ENCODE data around the gene ECHS1. TPM values are rescaled to one million over a fixed set of nuclear protein-coding genes. Genes with fewer than 3 reads are reported as not detected.

ECHS1 gene
- total and polyA plus RNA-seq, 2 of the 8 experiments (the other 6 are each of a cell fraction or from before 2014, with no cell fraction given) = 41.7 to 101 TPM

GRCh38 chr10:133329491-133330202 is 43.5 kb downstream of the ECHS1 start:
- H3K9me3 ChIP-seq (ENCODE audit: insufficient read depth in 2 of 2, low read depth in 1 of 2, low read length in 1 of 2) = peaks cover 0 to 7% of the 10 kb centered on the region in 2 experiments; a peak in 1 of 4 replicates
- no peak overlapping the region for H4K8ac ChIP-seq (ENCODE audit: extremely low read depth, insufficient read depth, low read length)
- no peaks in the 10 kb centered on the region; a peak in 1 of 8 replicates for H3K36me3 ChIP-seq (ENCODE audit: control insufficient read depth in 2 of 4, insufficient read depth in 4 of 4, low read length in 3 of 4)
- 15% methylated on average over 31 of the region's 37 CpGs; no CpG with 5 or more reads in 1 of the 2 experiments for WGBS, 2 experiments (ENCODE audit: extremely low coverage in 1 of 2, insufficient coverage in 1 of 2, insufficient read length in 1 of 2, insufficient replicate concordance in 2 of 2, low coverage in 1 of 2, low lambda C conversion rate in 2 of 2, missing lambda C conversion rate in 1 of 2)
- no peak overlapping the region for H2BK5ac ChIP-seq (ENCODE audit: low read depth, low read length)
- ChIA-PET POLR2A (ENCODE audit: partially characterized antibody) (interaction anchor here (0.8 to 4.3 kb wide), 7 partner anchors 14 to 65 kb away, joined by 3 to 24 read pairs (median 7); partner anchors contain the start of genes FUOM, MTG1 and PRAP1), CTCF (ENCODE audit: partially characterized antibody) (interaction anchor here (0.6 to 5.3 kb wide), 28 partner anchors 9 to 244 kb away, joined by 3 to 57 read pairs (median 4); partner anchors contain the start of genes FUOM and PRAP1)
- no peak overlapping the region for H4K91ac ChIP-seq (replicated peaks; ENCODE audit: insufficient read length, low read length)
- no peak for FAIRE-seq
- peaks cover 22 to 78% (median 65%) of the 10 kb centered on the region in 4 experiments for H3K27me3 ChIP-seq (replicated peaks in 1 of 4; ENCODE audit: control insufficient read depth in 3 of 4, extremely low read depth in 1 of 4, insufficient read depth in 3 of 4, low read length in 3 of 4)
- H3K4me1 ChIP-seq (replicated peaks in 1 of 4; ENCODE audit: control insufficient read depth in 3 of 4, insufficient read depth in 4 of 4, low read length in 3 of 4) = peaks cover 0 to 23% (median 6%) of the 10 kb centered on the region in 4 experiments; a peak in 6 of 7 replicates
- no peak overlapping the region for H2BK20ac ChIP-seq (ENCODE audit: low read length)
- no peak overlapping the region for H3K14ac ChIP-seq (ENCODE audit: insufficient read length)
- H2BK12ac ChIP-seq (ENCODE audit: low read depth, low read length) = no peak overlapping the region
- peak in 1 of 2 experiments; percentile 94 for DNase-seq (ENCODE audit: low read depth in 1 of 2, low spot score in 2 of 2)
- H3K27ac ChIP-seq (ENCODE audit: low read depth, low read length) = no peak overlapping the region
- no peaks in the 10 kb centered on the region for H3K79me2 ChIP-seq (ENCODE audit: control insufficient read depth in 1 of 2, insufficient read depth in 2 of 2, low read length in 2 of 2)
- no peak overlapping the region for H3K23ac ChIP-seq (ENCODE audit: insufficient read length)
- no peak overlapping the region for H2AK5ac ChIP-seq (ENCODE audit: low read depth, low read length)
- peak overlapping the region in 1 of 4 experiments; percentile 49; a peak in 1 of 8 replicates for H3K4me3 ChIP-seq (ENCODE audit: extremely low read depth in 1 of 4, insufficient read depth in 2 of 4, low read depth in 3 of 4, low read length in 4 of 4)
- no peak overlapping the region for H2AFZ ChIP-seq (ENCODE audit: low read length)
- H3K56ac ChIP-seq (replicated peaks; ENCODE audit: insufficient read length, low read depth, low read length) = no peak overlapping the region
- H3K4me2 ChIP-seq (ENCODE audit: insufficient read depth in 1 of 2, low read depth in 2 of 2, low read length in 2 of 2) = peak overlapping the region; percentile 20 to 63
- H2BK120ac ChIP-seq (replicated peaks; ENCODE audit: low read depth, low read length) = no peak overlapping the region
- peaks cover 0 to 2% of the 10 kb centered on the region in 2 experiments for H4K20me1 ChIP-seq (replicated peaks in 1 of 2; ENCODE audit: control insufficient read depth in 1 of 2, insufficient read depth in 2 of 2, low read length in 2 of 2)
- H3K79me1 ChIP-seq (ENCODE audit: low read depth, low read length) = no peaks in the 10 kb centered on the region
- no peak overlapping the region for H3K9ac ChIP-seq (replicated peaks in 1 of 4; ENCODE audit: extremely low read depth in 1 of 4, low read depth in 3 of 4, low read length in 3 of 4)
- H3K23me2 ChIP-seq (ENCODE audit: low read depth, low read length) = peaks cover 6% of the 10 kb centered on the region; the same call in 1 of the 2 replicates
- no peak overlapping the region for H4K5ac ChIP-seq (ENCODE audit: insufficient read length, low read depth, low read length)
- H3K18ac ChIP-seq (ENCODE audit: extremely low read depth, low read length) = no peak overlapping the region
- no peak overlapping the region for H2BK15ac ChIP-seq (ENCODE audit: low read length)
- no peak overlapping the region for H3K4ac ChIP-seq (replicated peaks; ENCODE audit: insufficient read length, low read depth, low read length)
- TF ChIP-seq GTF2F1 (IDR thresholded peaks at IDR 0.05; ENCODE audit: borderline replicate concordance, low read depth, low read length) (no peak), CBX5 (IDR thresholded peaks at IDR 0.05; ENCODE audit: low read depth, low read length) (no peak), RAD21 (IDR thresholded peaks at IDR 0.05 in 1 of 2, conservative IDR thresholded peaks at IDR 0.05 in 1 of 2; ENCODE audit: low read depth in 2 of 2, low read length in 2 of 2) (peak; percentile 83 to 87), CTCF (IDR thresholded peaks at IDR 0.05; ENCODE audit: control extremely low read depth in 1 of 3, insufficient read depth in 1 of 3, low read depth in 1 of 3, low read length in 3 of 3) (peak; percentile 86 to 89 (median 87)), MAX (IDR thresholded peaks at IDR 0.05) (no peak), FOSL1 (IDR thresholded peaks at IDR 0.05; ENCODE audit: insufficient read depth, low read depth, low read length) (no peak), EP300 (IDR thresholded peaks at IDR 0.05; ENCODE audit: borderline replicate concordance in 1 of 2, low read depth in 2 of 2, low read length in 2 of 2) (no peak), TEAD4 (IDR thresholded peaks at IDR 0.05; ENCODE audit: low read depth, low read length) (peak; percentile 84)
